ENCODE measurements around the gene ZNF282.

Gene ZNF282

DNA sequence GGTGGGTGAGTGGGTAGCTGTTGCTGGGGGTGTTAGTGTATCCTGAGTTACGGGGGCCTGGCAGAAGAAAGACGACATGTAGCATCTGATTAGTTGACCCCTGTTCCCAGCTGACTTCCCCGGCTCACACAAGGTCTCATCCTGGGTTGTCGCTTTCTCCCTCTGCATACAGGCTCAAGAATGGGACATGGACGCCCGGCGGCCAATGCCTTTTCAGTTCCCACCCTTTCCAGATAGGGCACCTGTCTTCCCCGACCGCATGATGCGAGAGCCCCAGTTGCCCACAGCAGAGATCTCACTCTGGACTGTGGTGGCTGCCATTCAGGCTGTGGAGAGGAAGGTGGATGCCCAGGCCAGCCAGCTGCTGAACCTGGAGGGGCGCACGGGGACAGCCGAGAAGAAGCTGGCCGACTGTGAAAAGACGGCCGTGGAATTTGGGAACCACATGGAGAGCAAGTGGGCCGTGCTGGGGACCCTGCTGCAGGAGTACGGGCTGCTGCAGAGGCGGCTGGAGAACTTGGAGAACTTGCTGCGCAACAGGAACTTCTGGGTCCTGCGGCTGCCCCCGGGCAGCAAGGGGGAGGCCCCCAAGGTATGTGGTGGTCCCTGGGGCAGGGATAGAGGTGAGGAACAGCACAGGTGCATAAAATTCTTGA is 2.9 kb downstream of the ZNF282 start:
- DNase-seq (ENCODE audit: low read depth in 1 of 2, low spot score in 1 of 2): no peak
- TF ChIP-seq JUND (IDR thresholded peaks at IDR 0.05; ENCODE audit: low read depth): no peak
- in situ Hi-C loops (cut with HindIII; ENCODE audit: low pct_unique_long_range_greater_than_20kb, low sequenced_read_pairs): no loop called here

DNA sequence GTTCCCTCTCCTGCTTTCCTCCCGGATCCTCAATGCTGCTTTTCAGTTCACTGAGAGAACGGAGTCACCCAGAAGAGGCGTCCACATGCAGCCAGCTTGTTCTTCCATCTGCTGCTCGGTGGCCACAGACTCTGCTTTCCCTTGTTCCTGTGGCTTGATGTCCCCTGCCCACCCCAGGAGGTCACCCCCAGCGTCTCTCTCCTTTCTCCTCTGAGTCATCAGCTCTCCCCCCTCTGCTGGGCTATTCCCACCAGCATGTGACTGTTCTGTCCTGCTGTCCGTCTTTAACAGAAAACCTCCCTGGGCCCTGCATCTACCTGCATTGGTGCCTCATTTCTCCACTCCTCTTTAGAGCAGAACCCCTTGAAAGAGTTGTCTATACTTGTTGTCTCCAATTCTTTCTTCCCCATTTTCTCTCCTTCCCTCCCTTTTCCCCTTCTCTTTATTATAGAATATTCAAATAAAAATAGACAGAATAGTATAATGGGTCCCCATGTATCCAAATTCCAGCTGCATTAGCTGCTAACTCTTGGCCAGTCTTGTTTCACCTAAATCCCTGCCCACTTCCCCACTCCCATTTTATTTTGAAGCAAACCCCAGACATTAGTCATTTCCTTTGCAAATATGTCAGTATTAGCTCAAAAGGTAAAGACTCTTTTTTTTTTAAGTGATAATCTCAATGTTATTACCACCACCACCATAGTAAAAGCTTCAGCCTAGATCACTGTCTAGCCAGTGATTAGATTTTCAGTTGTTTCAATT is 4.1 kb downstream of the ZNF282 start:
- in situ Hi-C loops (cut with HindIII; ENCODE audit: low pct_unique_long_range_greater_than_20kb, low sequenced_read_pairs): no loop called here
- no peak for DNase-seq (ENCODE audit: low read depth in 1 of 2, low spot score in 1 of 2)
- TF ChIP-seq JUND (IDR thresholded peaks at IDR 0.05; ENCODE audit: low read depth): no peak

DNA sequence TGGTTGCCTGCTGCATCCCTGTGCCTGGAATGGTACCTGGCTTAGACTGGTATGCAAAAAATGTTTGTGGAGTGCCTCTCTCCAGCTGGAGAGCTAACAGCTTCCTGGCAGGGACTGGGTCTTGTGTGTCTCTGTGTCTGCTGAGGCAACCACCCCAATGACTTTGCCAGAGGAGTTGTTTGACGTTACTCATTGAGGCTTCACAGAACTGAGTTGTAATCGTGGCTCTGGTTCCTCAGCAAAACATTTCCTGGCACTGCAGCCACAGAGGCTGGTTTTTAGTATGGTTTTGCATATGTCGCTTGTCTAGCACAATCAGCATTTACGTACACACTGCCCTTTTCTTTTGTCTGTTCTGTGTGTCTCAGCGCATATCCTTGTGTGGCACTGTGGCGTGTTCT is 7.5 kb downstream of the ZNF282 start:
- TF ChIP-seq JUND (IDR thresholded peaks at IDR 0.05; ENCODE audit: low read depth): no peak
- DNase-seq (ENCODE audit: low read depth in 1 of 2, low spot score in 1 of 2): peak in 1 of 2 experiments; percentile 52
- in situ Hi-C loops (cut with HindIII; ENCODE audit: low pct_unique_long_range_greater_than_20kb, low sequenced_read_pairs): no loop called here

DNA sequence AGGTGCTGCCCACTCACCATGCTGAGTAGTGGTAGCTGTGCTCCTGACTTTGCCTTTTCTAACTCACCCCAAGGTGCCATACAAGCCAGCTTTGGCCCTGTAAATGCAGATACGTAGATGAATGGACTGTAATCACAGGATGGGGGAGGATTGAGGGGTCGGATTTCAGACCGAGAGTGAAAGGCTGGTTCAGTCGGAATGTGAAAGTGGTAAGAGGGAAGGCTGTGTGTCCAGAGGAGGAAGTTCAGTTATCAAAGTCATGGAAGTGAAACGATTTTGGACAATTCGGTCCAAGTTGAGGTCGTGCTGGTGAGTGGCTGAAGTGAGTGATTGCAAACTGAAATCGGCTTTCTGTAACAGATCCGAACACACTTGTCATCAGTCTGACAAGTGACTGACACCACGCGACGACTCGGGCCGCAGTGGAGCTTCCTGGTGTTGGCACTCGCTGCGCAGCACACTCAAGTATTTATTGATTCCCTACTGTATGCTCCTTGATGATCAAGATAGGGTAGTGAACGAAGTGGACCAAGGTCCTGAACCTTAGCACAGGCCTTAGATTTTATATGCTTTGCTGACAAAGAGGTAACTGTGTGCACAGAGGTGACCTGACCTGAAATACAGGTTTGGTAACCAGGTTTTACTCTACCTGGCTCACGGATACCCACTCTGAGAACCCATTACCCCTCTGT is 10.5 kb downstream of the ZNF282 start:
- DNase-seq (ENCODE audit: low read depth in 1 of 2, low spot score in 1 of 2): peak; percentile 43 to 74
- in situ Hi-C loops (cut with HindIII; ENCODE audit: low pct_unique_long_range_greater_than_20kb, low sequenced_read_pairs): no loop called here
- TF ChIP-seq JUND (IDR thresholded peaks at IDR 0.05; ENCODE audit: low read depth): no peak

DNA sequence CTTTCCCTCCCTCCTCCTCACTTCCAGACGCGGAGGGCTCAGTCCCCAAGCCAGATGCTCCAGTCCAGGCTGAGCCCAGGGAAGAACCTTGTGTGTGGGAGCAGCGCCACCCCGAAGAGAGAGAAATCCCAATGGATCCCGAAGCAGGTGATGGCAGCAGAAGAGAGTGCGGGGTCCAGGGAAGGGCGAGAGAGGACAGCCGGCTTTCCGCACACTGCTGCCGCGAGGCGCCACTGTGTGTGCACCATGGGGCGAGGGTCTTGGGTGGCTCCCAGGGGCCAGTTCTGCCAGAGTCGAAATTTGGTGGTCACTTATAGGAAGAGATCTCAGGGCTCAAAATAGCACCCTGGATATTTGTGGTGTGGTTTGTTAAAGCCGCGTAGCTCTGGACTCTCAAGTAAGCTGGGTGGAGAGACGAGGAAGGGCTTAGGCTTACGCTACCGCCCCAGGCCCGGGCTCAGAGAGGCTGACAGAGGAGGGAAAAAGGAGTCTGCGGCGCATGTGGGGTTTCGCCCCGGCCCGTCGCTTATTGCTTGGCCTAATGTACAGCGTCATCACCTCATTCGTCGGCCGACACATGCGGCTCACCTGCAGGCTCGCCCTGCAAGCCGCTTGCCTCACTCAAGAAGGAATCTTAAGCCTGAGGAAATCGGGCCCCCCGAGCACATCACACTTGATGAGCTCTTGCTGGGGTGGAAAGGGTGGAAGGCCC is 12.1 kb downstream of the ZNF282 start:
- TF ChIP-seq JUND (IDR thresholded peaks at IDR 0.05; ENCODE audit: low read depth): no peak
- in situ Hi-C loops (cut with HindIII; ENCODE audit: low pct_unique_long_range_greater_than_20kb, low sequenced_read_pairs): no loop called here
- no peak for DNase-seq (ENCODE audit: low read depth in 1 of 2, low spot score in 1 of 2)

DNA sequence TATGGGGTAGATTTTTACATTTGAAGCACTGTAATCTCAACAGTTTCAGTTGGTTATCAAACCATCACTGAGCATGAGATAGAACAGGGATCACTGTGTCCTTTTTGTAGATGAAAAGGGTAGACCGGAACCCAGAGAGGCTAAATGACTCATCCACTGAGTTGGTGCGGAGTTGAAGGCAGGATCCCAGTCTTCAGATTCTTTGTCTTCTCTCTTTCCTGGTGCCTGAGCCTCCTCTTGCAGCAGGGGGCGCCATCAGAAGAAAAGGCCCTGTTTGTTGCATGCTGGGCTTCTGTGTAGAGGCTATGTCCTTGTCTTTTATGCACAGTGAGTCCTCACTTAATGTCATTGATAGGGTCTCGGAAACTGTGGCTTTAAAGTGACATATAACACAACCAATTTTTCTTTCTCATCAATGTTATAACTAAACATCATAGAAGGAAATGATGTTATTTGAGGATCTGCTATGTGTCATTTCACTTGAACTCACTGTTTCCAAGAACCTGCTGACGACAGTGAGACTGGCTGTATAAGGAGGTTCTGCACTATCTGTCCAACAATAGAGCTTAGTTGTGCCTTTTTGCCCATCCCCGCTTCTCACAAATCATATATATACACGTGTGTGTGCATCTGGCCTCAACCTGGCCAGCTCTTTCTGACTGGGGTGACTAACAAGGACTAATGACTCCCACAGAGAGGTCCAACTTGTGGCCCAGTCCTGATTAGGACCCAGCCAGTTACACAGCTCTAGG is 14.3 kb downstream of the ZNF282 start:
- DNase-seq (ENCODE audit: low read depth in 1 of 2, low spot score in 1 of 2): peak in 1 of 2 experiments; percentile 44
- in situ Hi-C loops (cut with HindIII; ENCODE audit: low pct_unique_long_range_greater_than_20kb, low sequenced_read_pairs): no loop called here
- no peak for TF ChIP-seq JUND (IDR thresholded peaks at IDR 0.05; ENCODE audit: low read depth)

DNA sequence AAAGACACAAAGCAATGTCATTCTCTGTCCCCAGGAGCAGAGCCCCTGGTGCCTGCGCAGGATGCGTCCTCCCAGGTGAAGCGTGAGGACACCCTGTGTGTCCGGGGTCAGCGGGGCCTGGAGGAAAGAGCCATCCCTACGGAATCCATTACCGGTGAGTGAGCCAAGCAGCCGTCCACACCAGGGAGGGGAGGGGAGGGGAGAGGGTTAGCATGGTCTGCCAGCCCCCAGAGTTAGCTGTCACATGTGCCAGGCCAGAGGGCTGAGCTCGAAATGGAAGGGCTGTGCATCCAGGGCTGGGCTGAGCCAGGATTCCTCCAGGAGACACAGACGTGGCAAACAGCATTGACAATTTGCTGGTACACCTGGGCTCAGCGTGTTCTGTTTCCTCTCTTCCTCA is 15.2 kb downstream of the ZNF282 start:
- in situ Hi-C loops (cut with HindIII; ENCODE audit: low pct_unique_long_range_greater_than_20kb, low sequenced_read_pairs): no loop called here
- DNase-seq (ENCODE audit: low read depth in 1 of 2, low spot score in 1 of 2): no peak
- no peak for TF ChIP-seq JUND (IDR thresholded peaks at IDR 0.05; ENCODE audit: low read depth)

DNA sequence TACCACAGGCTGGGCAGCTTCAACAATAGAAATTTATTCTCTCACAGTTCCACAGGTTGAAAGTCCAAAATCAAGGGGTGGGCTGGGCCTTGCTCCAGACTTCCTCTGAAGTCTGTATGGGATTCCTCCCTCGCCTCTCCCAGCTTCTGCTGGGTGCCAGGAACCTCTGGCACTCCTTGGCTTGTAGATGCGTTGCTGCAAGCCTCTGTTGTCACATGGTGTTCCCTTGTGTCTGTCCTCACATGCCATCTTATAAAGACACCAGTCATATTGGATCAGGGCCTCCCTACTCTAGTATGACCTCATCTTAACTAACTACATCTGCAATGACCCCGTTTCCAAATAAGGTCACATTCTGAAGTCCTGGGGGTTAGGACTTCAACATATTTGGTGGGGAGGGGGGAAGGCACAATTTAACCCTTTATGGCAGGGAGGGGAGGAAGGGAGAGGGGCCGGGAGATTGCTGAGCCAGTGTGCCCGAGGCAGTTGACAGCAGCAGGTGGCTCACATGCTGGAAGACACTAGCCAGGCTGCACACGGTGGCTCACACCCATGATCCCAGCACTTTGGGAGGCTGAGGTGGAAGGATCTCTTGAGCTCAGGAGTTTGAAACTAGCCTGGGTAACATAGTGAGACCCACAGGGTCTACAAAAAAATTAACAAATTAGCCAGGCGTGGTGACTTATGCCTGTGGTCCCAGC is 18.8 kb downstream of the ZNF282 start:
- TF ChIP-seq JUND (IDR thresholded peaks at IDR 0.05; ENCODE audit: low read depth): no peak
- in situ Hi-C loops (cut with HindIII; ENCODE audit: low pct_unique_long_range_greater_than_20kb, low sequenced_read_pairs): no loop called here
- no peak for DNase-seq (ENCODE audit: low read depth in 1 of 2, low spot score in 1 of 2)

DNA sequence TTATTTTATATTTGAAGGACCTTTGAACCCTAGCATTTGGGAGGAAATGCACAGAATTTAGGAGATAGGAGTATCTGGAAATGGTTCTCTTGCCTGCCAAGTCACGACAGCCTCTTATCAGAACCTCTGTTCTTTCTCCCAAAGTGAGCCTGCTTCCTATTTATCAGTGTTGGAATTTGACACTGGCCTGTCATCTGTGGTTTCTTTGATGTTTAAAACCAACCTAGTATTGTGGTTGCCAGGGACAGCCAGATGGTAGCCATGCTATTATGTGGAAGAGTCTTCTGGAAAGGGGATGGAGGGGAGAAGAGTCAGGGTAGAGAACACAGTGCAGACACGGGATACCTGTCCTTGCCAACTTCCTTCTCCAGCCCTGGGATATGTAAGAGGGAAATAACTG is 21.1 kb downstream of the ZNF282 start:
- in situ Hi-C loops (cut with HindIII; ENCODE audit: low pct_unique_long_range_greater_than_20kb, low sequenced_read_pairs): no loop called here
- DNase-seq (ENCODE audit: low read depth in 1 of 2, low spot score in 1 of 2): no peak
- TF ChIP-seq JUND (IDR thresholded peaks at IDR 0.05; ENCODE audit: low read depth): no peak

DNA sequence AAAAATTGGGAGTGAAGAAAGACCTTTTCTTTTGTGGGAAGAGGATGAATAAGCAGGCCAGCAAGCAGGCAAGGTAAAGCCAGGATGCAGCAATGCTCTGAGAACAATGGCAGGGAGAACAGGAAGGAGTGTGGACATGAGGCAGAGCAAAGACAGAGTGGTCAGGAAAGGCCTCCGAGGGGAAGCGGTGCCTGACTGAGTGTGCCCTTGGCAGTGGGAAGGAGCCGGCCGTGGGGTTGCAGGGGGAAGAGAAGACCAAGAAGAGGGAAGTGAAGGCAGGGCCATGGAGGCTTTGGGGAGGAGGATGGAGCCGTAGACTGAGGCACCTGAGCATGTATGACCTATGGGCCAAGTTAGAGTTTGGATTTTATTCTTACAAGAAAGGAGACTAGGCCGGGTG is 22.2 kb downstream of the ZNF282 start:
- in situ Hi-C loops (cut with HindIII; ENCODE audit: low pct_unique_long_range_greater_than_20kb, low sequenced_read_pairs): no loop called here

More for the DNA sequence above, 22.2 kb downstream of the ZNF282 start:
- TF ChIP-seq JUND (IDR thresholded peaks at IDR 0.05; ENCODE audit: low read depth): no peak
- DNase-seq (ENCODE audit: low read depth in 1 of 2, low spot score in 1 of 2): no peak

All from T47D (cell line).